Measurements from ENCODE around the gene TANGO2. TPM values are rescaled to one million over a fixed set of nuclear protein-coding genes. Genes with fewer than 3 reads are reported as not detected.

The TANGO2 gene
- total and polyA plus RNA-seq, 9 of the 15 experiments (the other 6 are each of a cell fraction or from before 2014, with no cell fraction given): 15.5 to 94.9 (median 70.1) TPM

GRCh38 chr22:20113551-20114310 is 92.8 kb downstream of the TANGO2 start (continued):
- TF ChIP-seq BCLAF1 (IDR thresholded peaks at IDR 0.05; ENCODE audit: borderline replicate concordance in 1 of 2, control insufficient read depth in 1 of 2, low read depth in 2 of 2, low read length in 1 of 2) (no peak), ZNF584 (CRISPR knock-in tag; IDR thresholded peaks at IDR 0.05; ENCODE audit: low read depth) (no peak), IRF2 (CRISPR knock-in tag; IDR thresholded peaks at IDR 0.05) (no peak), ZNF668 (CRISPR knock-in tag; IDR thresholded peaks at IDR 0.05) (no peak), NR4A1 (CRISPR knock-in tag; IDR thresholded peaks at IDR 0.05) (no peak), NR4A1 (tag; IDR thresholded peaks at IDR 0.05) (no peak), MLLT1 (IDR thresholded peaks at IDR 0.05) (no peak), ELF2 (CRISPR knock-in tag; IDR thresholded peaks at IDR 0.05) (peak; percentile 53; the same call in 1 of the 2 replicates), NR2C2 (CRISPR knock-in tag; IDR thresholded peaks at IDR 0.05) (no peak), NR2C2 (tag; IDR thresholded peaks at IDR 0.05) (no peak), MITF (IDR thresholded peaks at IDR 0.05) (no peak), MYC (IDR thresholded peaks at IDR 0.05; ENCODE audit: low read depth, low read length) (no peak), MYC (CRISPR knock-in tag; IDR thresholded peaks at IDR 0.05; ENCODE audit: borderline replicate concordance, low read depth) (peak; percentile 71; the same call in 1 of the 2 replicates), ARID2 (IDR thresholded peaks at IDR 0.05) (no peak), ZNF253 (CRISPR knock-in tag; conservative IDR thresholded peaks at IDR 0.05) (no peak), RBFOX2 (IDR thresholded peaks at IDR 0.05; ENCODE audit: low read depth, low read length) (peak; percentile 49; the same call in 1 of the 2 replicates), SUPT5H (IDR thresholded peaks at IDR 0.05) (peak; percentile 54), NBN (IDR thresholded peaks at IDR 0.05; ENCODE audit: low read depth) (no peak), E2F3 (CRISPR knock-in tag; IDR thresholded peaks at IDR 0.05) (no peak), SNIP1 (IDR thresholded peaks at IDR 0.05; ENCODE audit: low read depth) (no peak), SAFB (IDR thresholded peaks at IDR 0.05; ENCODE audit: borderline replicate concordance, low read depth, low read length) (no peak)
- TF ChIP-seq, protein P1, sequence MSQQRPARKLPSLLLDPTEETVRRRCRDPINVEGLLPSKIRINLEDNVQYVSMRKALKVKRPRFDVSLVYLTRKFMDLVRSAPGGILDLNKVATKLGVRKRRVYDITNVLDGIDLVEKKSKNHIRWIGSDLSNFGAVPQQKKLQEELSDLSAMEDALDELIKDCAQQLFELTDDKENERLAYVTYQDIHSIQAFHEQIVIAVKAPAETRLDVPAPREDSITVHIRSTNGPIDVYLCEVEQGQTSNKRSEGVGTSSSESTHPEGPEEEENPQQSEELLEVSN (IDR thresholded peaks at IDR 0.05; ENCODE audit: borderline replicate concordance in 1 of 2, extremely low read depth in 1 of 2, insufficient read depth in 1 of 2, insufficient read length in 1 of 2, low read depth in 1 of 2, low read length in 1 of 2, poor library complexity in 1 of 2, severe bottlenecking in 1 of 2): no peak

All from K562 (cell line).